ENCODE data around the gene SLC30A2. TPM values are rescaled to one million over a fixed set of nuclear protein-coding genes. Genes with fewer than 3 reads are reported as not detected.

SLC30A2 gene
- total and polyA plus RNA-seq, 9 of the 15 experiments (the other 6 are each of a cell fraction or from before 2014, with no cell fraction given) = 0.01 to 0.18 (median 0.06) TPM; not detected in 3

GRCh38 chr1:26023009-26023408 lies 22.9 kb downstream of the SLC30A2 start:
- H3K79me2 ChIP-seq (ENCODE audit: control insufficient read depth, insufficient read depth, low read length) = no peaks in the 10 kb centered on the region

GRCh38 chr1:26022404-26022779 lies 23.5 kb downstream of the SLC30A2 start:
- FAIRE-seq = no peak
- Histone ChIP-seq H3K9ac (ENCODE audit: insufficient read depth in 1 of 2, low read depth in 2 of 2, low read length in 2 of 2) (peak overlapping the region in 1 of 2 experiments; percentile 57; a peak in 2 of 4 replicates), H2AFZ (ENCODE audit: low read depth, low read length) (no peak overlapping the region), H3K27me3 (ENCODE audit: control insufficient read depth in 2 of 2, insufficient read depth in 2 of 2, low read length in 2 of 2) (no peaks in the 10 kb centered on the region), H3K9me1 (ENCODE audit: control insufficient read depth, insufficient read depth, low read length) (no peaks in the 10 kb centered on the region), H3K4me1 (replicated peaks in 1 of 2; ENCODE audit: control insufficient read depth in 2 of 2, insufficient read depth in 2 of 2, low read length in 2 of 2) (peaks cover 4 to 24% of the 10 kb centered on the region in 2 experiments; a peak in 4 of 5 replicates), H3K9me3 (replicated peaks; ENCODE audit: control insufficient read depth, insufficient read depth, low read depth, low read length) (no peaks in the 10 kb centered on the region), H4K20me1 (replicated peaks; ENCODE audit: control insufficient read depth, insufficient read depth, low read length) (no peaks in the 10 kb centered on the region), H3K36me3 (ENCODE audit: control insufficient read depth, insufficient read depth, low read length) (no peaks in the 10 kb centered on the region), H3K4me3 (no peak overlapping the region), H3K79me2 (ENCODE audit: control insufficient read depth, insufficient read depth, low read length) (no peaks in the 10 kb centered on the region), H3K27ac (ENCODE audit: extremely low read depth, low read depth, low read length) (no peak overlapping the region), H3K4me2 (ENCODE audit: insufficient read depth, low read length) (no peak overlapping the region)
- intact Hi-C loops (cut with micrococcal nuclease) (no loop called here), in situ Hi-C loops (cut with MboI) (no loop called here)
- ATAC-seq = no peak
- ChIA-PET CTCF (ENCODE audit: low intra/inter-chr PET ratio) (no interaction called here), POLR2A (interaction anchor here (0.5 to 1.9 kb wide), 5 partner anchors 12 to 1052 kb away, joined by 3 to 9 read pairs (median 4); no protein-coding TSS in a partner anchor)
- DNase-seq (ENCODE audit: extremely low read depth in 1 of 4, low spot score in 3 of 4) = no peak
- WGBS (ENCODE audit: insufficient coverage, low coverage, missing lambda C conversion rate) = 64% methylated on average over 8 of the region's 8 CpGs
- BruUV-seq (replicated peaks) = no TSS peak
- TF ChIP-seq ZNF668 (CRISPR knock-in tag; IDR thresholded peaks at IDR 0.05) (no peak), ZBTB40 (IDR thresholded peaks at IDR 0.05) (no peak), ZBTB40 (CRISPR knock-in tag; IDR thresholded peaks at IDR 0.05) (peak; percentile 28; the same call in 1 of the 2 replicates), BCOR (IDR thresholded peaks at IDR 0.05) (peak; percentile 70), ATF4 (CRISPR knock-in tag; IDR thresholded peaks at IDR 0.05) (no peak)

More at GRCh38 chr1:26023009-26023408, 22.9 kb downstream of the SLC30A2 start:
- no peaks in the 10 kb centered on the region for H3K9me1 ChIP-seq (ENCODE audit: control insufficient read depth, insufficient read depth, low read length)
- no peaks in the 10 kb centered on the region for H4K20me1 ChIP-seq (replicated peaks; ENCODE audit: control insufficient read depth, insufficient read depth, low read length)
- no peak overlapping the region for H2AFZ ChIP-seq (ENCODE audit: low read depth, low read length)
- H3K36me3 ChIP-seq (ENCODE audit: control insufficient read depth, insufficient read depth, low read length) = no peaks in the 10 kb centered on the region
- H3K4me2 ChIP-seq (ENCODE audit: insufficient read depth, low read length) = no peak overlapping the region
- no peaks in the 10 kb centered on the region for H3K27me3 ChIP-seq (ENCODE audit: control insufficient read depth in 2 of 2, insufficient read depth in 2 of 2, low read length in 2 of 2)
- ChIA-PET CTCF (ENCODE audit: low intra/inter-chr PET ratio) (no interaction called here), POLR2A (interaction anchor here (0.6 to 1.3 kb wide), 3 partner anchors 11 to 126 kb away, joined by 3 to 4 read pairs (median 3); no protein-coding TSS in a partner anchor)
- no peak overlapping the region for H3K4me3 ChIP-seq
- ATAC-seq (no peak), FAIRE-seq (no peak), DNase-seq (ENCODE audit: extremely low read depth in 1 of 4, low spot score in 3 of 4) (no peak)
- peak overlapping the region in 1 of 2 experiments; percentile 70; a peak in 2 of 4 replicates for H3K9ac ChIP-seq (ENCODE audit: insufficient read depth in 1 of 2, low read depth in 2 of 2, low read length in 2 of 2)
- H3K4me1 ChIP-seq (replicated peaks in 1 of 2; ENCODE audit: control insufficient read depth in 2 of 2, insufficient read depth in 2 of 2, low read length in 2 of 2) = peaks cover 7 to 29% of the 10 kb centered on the region in 2 experiments; a peak in 4 of 5 replicates
- 79% methylated on average over 12 of the region's 13 CpGs for WGBS (ENCODE audit: insufficient coverage, low coverage, missing lambda C conversion rate)
- no peak for TF ChIP-seq SLC30A9 (CRISPR knock-in tag; IDR thresholded peaks at IDR 0.05)
- TF ChIP-seq HNRNPUL1 (IDR thresholded peaks at IDR 0.05; ENCODE audit: low read length) = no peak
- no peaks in the 10 kb centered on the region for H3K9me3 ChIP-seq (replicated peaks; ENCODE audit: control insufficient read depth, insufficient read depth, low read depth, low read length)
- no TSS peak for BruUV-seq (replicated peaks)
- no peak overlapping the region for H3K27ac ChIP-seq (ENCODE audit: extremely low read depth, low read depth, low read length)
- in situ Hi-C loops (cut with MboI) = no loop called here
- intact Hi-C loops (cut with micrococcal nuclease) = no loop called here
